ENCODE measurements around the gene CCDC191. TPM values are rescaled to one million over a fixed set of nuclear protein-coding genes. Genes with fewer than 3 reads are reported as not detected.

The CCDC191 gene
- polyA plus RNA-seq, 1 experiment, result 2.3 TPM

DNA sequence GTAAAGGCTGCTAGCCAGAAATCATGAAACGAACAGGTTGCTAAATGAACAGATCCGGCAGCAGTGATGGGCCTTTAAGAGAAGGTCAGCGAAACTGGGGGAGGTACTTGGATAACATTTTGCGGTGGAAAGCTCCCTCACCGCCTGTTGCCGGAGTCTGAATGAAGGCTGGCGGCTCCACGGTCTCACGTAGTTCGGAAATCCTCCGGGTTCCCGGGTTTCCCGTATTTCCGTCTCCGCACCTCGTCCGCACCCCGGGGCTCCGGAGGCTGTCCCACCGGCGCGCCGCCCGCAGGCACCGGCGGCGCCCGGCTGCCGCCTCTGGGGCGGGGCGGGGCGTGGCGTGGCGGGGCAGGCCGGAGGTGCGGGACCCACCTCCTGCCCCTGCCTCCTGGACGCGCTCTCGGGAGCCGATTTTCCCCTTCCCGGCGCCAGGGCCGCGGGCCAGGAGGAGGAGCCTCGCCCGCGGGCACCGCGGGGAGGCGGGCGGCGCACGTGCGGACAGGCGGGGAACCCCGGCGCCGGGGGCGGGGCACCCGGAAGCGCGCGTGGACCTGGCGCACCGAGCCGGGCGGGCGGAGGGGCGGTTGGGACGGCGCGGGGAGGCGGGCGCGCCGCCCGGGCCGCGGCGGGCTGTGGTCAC lies 108.8 kb downstream of the CCDC191 start, which contains the start of gene ZDHHC23:
TSS of gene ZDHHC23 (plus strand) at position 642 of the 643 bp plus-strand sequence. CDS start 790 bp downstream, outside the sequence.
- peaks cover 4% of the 10 kb centered on the region; the same call in 1 of the 2 replicates for H3K9me3 ChIP-seq (ENCODE audit: control insufficient read depth, insufficient read depth, low read length)
- DNase-seq (ENCODE audit: low read depth, low spot score), result no peak
- ChIA-PET CTCF (interaction anchor here (0.7 kb wide), 1 partner anchor 452 kb away, joined by 5 read pairs; no protein-coding TSS in a partner anchor), POLR2A (no interaction called here)
- TF ChIP-seq, protein P1, sequence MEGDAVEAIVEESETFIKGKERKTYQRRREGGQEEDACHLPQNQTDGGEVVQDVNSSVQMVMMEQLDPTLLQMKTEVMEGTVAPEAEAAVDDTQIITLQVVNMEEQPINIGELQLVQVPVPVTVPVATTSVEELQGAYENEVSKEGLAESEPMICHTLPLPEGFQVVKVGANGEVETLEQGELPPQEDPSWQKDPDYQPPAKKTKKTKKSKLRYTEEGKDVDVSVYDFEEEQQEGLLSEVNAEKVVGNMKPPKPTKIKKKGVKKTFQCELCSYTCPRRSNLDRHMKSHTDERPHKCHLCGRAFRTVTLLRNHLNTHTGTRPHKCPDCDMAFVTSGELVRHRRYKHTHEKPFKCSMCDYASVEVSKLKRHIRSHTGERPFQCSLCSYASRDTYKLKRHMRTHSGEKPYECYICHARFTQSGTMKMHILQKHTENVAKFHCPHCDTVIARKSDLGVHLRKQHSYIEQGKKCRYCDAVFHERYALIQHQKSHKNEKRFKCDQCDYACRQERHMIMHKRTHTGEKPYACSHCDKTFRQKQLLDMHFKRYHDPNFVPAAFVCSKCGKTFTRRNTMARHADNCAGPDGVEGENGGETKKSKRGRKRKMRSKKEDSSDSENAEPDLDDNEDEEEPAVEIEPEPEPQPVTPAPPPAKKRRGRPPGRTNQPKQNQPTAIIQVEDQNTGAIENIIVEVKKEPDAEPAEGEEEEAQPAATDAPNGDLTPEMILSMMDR (IDR thresholded peaks at IDR 0.05; ENCODE audit: low read depth, low read length), result no peak
- peaks cover 16% of the 10 kb centered on the region for H3K27me3 ChIP-seq (ENCODE audit: control insufficient read depth, insufficient read depth, low read length)
- peak within 1 kb of the TSS; percentile 69 for H3K4me3 ChIP-seq (ENCODE audit: low read depth, low read length)
- no peak within 1 kb of the TSS for H3K27ac ChIP-seq (ENCODE audit: low read depth, low read length)

DNA sequence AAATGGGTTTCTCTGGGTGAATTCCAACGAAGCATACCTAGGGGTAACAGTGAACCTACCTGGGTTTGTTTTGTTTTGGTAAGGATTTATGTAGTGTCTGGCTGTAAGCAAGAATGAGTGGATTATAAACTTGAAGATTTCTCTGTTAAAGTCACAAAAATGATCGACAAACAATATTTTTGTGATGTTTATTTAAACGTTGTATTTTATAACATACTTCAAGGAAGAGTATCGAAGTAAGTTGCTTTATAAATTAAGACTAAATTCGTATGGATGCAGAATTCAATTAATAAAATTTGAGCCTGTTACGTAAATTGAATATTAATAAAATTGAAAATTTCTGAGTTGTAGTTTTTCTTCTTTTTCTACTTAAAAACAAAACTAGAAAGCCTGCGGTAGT lies 109.5 kb downstream of the CCDC191 start:
- no peak overlapping the region; the same call in 1 of the 2 replicates for H3K4me3 ChIP-seq (ENCODE audit: low read depth, low read length)
- H3K27ac ChIP-seq (ENCODE audit: low read depth, low read length), result no peak overlapping the region
- POLR2A ChIA-PET, result no interaction called here
- DNase-seq (ENCODE audit: low read depth, low spot score), result no peak
- CTCF ChIA-PET, result interaction anchor here (0.7 kb wide), 1 partner anchor 451 kb away, joined by 5 read pairs; no protein-coding TSS in a partner anchor
- peaks cover 4% of the 10 kb centered on the region; the same call in 1 of the 2 replicates for H3K9me3 ChIP-seq (ENCODE audit: control insufficient read depth, insufficient read depth, low read length)
- TF ChIP-seq, protein P1 (IDR thresholded peaks at IDR 0.05; ENCODE audit: low read depth, low read length), result no peak
- peaks cover 16% of the 10 kb centered on the region for H3K27me3 ChIP-seq (ENCODE audit: control insufficient read depth, insufficient read depth, low read length)

- ChIA-PET POLR2A (no interaction called here), CTCF (no interaction called here)
- DNase-seq (ENCODE audit: low read depth, low spot score), result no peak
These were observed 128.8 kb downstream of the CCDC191 start for GRCh38 chr3:113927556-113927955.

DNA sequence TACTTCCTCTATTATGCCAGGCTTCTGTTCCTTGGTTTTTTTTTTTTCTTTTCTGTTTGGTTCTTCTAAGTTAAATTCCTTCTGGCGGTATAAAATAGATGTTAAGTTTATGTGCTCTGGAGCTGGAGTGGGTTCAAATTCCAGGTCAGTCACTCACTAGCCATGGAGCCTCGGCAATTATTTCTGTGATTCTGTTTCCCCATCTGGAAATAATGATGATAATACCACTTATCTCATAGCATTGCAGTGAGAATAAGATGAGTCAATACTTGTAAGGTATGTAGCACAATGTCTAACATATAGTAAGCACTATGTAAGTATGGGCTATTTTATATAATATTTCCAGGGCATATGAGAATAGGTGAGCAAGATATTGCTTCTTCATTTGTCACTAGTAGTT lies 141.7 kb downstream of the CCDC191 start:
- TF ChIP-seq, protein P1 (IDR thresholded peaks at IDR 0.05; ENCODE audit: low read depth, low read length), result no peak
- POLR2A ChIA-PET, result no interaction called here
- Histone ChIP-seq H3K27ac (ENCODE audit: low read depth, low read length) (no peak overlapping the region), H3K27me3 (ENCODE audit: control insufficient read depth, insufficient read depth, low read length) (no peaks in the 10 kb centered on the region), H3K4me3 (ENCODE audit: low read depth, low read length) (no peak overlapping the region), H3K9me3 (ENCODE audit: control insufficient read depth, insufficient read depth, low read length) (no peaks in the 10 kb centered on the region)
- CTCF ChIA-PET, result interaction anchor here (0.7 to 4.8 kb wide), 9 partner anchors 9 to 221 kb away, joined by 3 to 51 read pairs (median 5); partner anchors contain the start of gene GRAMD1C
- DNase-seq (ENCODE audit: low read depth, low spot score), result no peak

More at GRCh38 chr3:113927556-113927955, 128.8 kb downstream of the CCDC191 start:
- H3K27me3 ChIP-seq (ENCODE audit: control insufficient read depth, insufficient read depth, low read length), result no peaks in the 10 kb centered on the region
- TF ChIP-seq, protein P1 (IDR thresholded peaks at IDR 0.05; ENCODE audit: low read depth, low read length), result no peak
- no peak overlapping the region for H3K4me3 ChIP-seq (ENCODE audit: low read depth, low read length)
- H3K27ac ChIP-seq (ENCODE audit: low read depth, low read length), result no peak overlapping the region
- no peaks in the 10 kb centered on the region for H3K9me3 ChIP-seq (ENCODE audit: control insufficient read depth, insufficient read depth, low read length)

Other genes starting within 250 kb of the CCDC191 start
- 3.0 and 4.2 TPM in 2 replicates for gene GRAMD1C, start 217.7 kb downstream of the CCDC191 start, polyA plus RNA-seq (2011; rRNA removed)
- 0.58 and 0.79 TPM in 2 replicates for gene ZDHHC23, start 108.5 kb downstream of the CCDC191 start, polyA plus RNA-seq (2011; rRNA removed)
- gene QTRT2, start 211 bp upstream of the CCDC191 start, polyA plus RNA-seq (2011; rRNA removed), result 7.9 and 10.8 TPM in 2 replicates
- gene DRD3, start 122.5 kb upstream of the CCDC191 start, polyA plus RNA-seq (2011; rRNA removed), result not detected in 2 replicates
- gene ZNF80, start 181.1 kb upstream of the CCDC191 start, polyA plus RNA-seq (2011; rRNA removed), result not detected in 2 replicates
- gene TIGIT, start 237.5 kb upstream of the CCDC191 start, polyA plus RNA-seq (2011; rRNA removed), result not detected in 2 replicates

All from AG04450 (cell line).